PFSK-1 (cell line): ENCODE data around the gene DTWD1.

Experiments
- FOXP2 ChIP-seq: optimal IDR thresholded peaks from 2 replicates; pipeline ENCODE3; 2011; ENCODE audit warnings: borderline replicate concordance, control low read depth, inconsistent platforms; ENCODE audit not compliant: insufficient read depth; ENCODE audit errors: extremely low read length, extremely low read depth
- POLR2AphosphoS5 ChIP-seq: IDR thresholded peaks from 2 replicates; pipeline ENCODE4 v1.6.1; 2012; ENCODE audit warnings: low read depth, mild to moderate bottlenecking, control low read depth, low read length, moderate library complexity
- SIN3A ChIP-seq: IDR thresholded peaks from 2 replicates; pipeline ENCODE4 v1.6.1; 2012; ENCODE audit warnings: mild to moderate bottlenecking, low read length, moderate library complexity, borderline replicate concordance; ENCODE audit not compliant: insufficient read depth
- TAF1 ChIP-seq: IDR thresholded peaks from 2 replicates; pipeline ENCODE4 v1.6.1; 2012; ENCODE audit warnings: low read length, control low read depth, borderline replicate concordance; ENCODE audit not compliant: insufficient read depth
- TF ChIP-seq, protein P1 (sequence below), 2 experiments: IDR thresholded peaks; 2 replicates each; pipeline versions ENCODE4 v1.6.1 to v1.8.0; 2011 to 2012; ENCODE audit warnings: low read depth in 2 of 2, low read length in 2 of 2, control low read depth in 1 of 2, inconsistent platforms in 1 of 2, mild to moderate bottlenecking in 1 of 2, moderate library complexity in 1 of 2; ENCODE audit not compliant: insufficient read depth in 1 of 2

Gene DTWD1

DNA sequence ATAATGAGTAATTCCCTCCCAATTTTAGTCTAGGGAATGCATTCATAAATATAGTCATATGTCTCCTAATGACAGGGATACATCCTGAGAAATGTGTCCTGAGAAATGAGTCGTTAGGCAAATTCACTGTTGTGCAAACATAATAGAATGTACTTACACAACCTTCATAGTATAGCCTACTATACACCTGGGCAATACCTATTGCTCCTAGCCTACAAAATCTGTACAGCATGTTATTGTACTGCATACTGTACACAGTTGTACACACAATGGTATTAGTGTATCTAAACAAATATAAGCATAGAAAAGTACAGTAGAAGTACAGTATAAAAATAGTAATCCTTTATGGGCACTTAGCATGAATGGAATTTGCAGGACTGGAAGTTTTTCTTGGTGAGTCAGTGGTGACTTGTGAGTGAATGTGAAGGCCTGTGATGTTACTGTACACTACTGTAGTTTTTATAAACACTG is 6.6 kb downstream of the DTWD1 start:
- TF ChIP-seq FOXP2 (no peak), POLR2AphosphoS5 (no peak), SIN3A (no peak), TAF1 (no peak)
- TF ChIP-seq, protein P1, sequence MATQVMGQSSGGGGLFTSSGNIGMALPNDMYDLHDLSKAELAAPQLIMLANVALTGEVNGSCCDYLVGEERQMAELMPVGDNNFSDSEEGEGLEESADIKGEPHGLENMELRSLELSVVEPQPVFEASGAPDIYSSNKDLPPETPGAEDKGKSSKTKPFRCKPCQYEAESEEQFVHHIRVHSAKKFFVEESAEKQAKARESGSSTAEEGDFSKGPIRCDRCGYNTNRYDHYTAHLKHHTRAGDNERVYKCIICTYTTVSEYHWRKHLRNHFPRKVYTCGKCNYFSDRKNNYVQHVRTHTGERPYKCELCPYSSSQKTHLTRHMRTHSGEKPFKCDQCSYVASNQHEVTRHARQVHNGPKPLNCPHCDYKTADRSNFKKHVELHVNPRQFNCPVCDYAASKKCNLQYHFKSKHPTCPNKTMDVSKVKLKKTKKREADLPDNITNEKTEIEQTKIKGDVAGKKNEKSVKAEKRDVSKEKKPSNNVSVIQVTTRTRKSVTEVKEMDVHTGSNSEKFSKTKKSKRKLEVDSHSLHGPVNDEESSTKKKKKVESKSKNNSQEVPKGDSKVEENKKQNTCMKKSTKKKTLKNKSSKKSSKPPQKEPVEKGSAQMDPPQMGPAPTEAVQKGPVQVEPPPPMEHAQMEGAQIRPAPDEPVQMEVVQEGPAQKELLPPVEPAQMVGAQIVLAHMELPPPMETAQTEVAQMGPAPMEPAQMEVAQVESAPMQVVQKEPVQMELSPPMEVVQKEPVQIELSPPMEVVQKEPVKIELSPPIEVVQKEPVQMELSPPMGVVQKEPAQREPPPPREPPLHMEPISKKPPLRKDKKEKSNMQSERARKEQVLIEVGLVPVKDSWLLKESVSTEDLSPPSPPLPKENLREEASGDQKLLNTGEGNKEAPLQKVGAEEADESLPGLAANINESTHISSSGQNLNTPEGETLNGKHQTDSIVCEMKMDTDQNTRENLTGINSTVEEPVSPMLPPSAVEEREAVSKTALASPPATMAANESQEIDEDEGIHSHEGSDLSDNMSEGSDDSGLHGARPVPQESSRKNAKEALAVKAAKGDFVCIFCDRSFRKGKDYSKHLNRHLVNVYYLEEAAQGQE (IDR thresholded peaks at IDR 0.05; ENCODE audit: insufficient read depth in 1 of 2, low read depth in 2 of 2, low read length in 2 of 2): no peak

DNA sequence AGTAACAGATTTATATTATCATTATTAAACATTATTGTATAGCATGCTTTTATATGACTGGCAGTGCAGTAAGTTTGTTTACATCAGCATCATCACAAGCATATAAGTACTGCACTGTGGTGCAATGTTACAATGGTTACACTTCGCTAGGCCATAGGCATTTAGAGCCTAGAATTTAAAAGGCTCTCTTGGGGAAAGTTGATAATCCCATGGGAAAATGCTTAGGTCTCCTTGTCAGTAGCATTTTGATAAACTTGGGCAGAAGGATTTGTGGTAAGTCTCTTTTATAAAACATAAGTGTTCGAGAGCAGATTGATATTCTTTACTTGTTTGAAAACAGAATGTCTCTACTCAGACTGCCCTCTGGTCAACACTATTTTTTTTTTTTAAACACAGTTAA is 7.5 kb downstream of the DTWD1 start:
- TF ChIP-seq SIN3A (no peak), FOXP2 (no peak), TAF1 (no peak), POLR2AphosphoS5 (no peak)
- TF ChIP-seq, protein P1 (IDR thresholded peaks at IDR 0.05; ENCODE audit: insufficient read depth in 1 of 2, low read depth in 2 of 2, low read length in 2 of 2): no peak

DNA sequence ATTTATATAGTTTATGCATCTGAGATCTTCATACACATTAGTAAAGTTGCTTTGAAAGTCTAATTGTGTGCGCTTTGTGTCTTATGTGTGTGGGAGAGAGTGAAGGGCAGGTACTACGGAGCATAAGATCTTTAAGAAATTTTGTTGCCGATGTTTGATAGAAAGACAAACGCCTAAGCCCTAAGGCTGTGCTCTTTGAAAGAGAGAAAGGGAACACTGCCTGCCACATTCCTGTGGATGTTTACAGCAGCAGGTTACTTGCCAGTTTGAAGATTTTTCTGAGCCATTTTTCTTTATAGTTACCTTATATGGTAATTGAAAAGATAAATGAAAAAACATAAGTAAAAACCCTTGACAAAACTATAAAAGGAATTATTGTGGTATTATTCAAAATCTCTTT is 17.0 kb downstream of the DTWD1 start:
- TF ChIP-seq POLR2AphosphoS5 (no peak), FOXP2 (no peak), TAF1 (no peak), SIN3A (no peak)
- TF ChIP-seq, protein P1 (IDR thresholded peaks at IDR 0.05; ENCODE audit: insufficient read depth in 1 of 2, low read depth in 2 of 2, low read length in 2 of 2): no peak

DNA sequence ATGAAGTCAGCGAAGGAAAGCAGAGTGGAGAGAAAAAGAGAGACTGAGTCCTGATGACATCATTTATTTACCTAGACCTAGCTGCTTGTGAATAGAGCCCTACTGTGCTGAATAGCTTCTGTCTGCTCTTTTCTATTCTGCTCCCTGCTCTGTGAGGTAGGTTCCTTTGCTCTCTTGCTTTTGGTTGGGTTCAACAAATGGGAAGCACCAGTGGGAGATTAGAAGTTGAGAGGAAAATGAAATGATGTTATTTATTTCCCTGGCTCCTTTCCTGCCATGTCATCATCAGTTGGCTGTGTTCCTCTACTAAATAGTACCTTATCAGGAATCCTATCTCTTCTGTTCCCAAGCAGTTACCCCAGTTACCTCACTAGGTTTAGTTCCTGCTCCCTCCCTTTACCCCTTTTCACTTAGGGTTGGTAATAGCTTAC is 23.5 kb downstream of the DTWD1 start:
- TF ChIP-seq FOXP2 (no peak), SIN3A (no peak), POLR2AphosphoS5 (no peak)
- TF ChIP-seq, protein P1 (IDR thresholded peaks at IDR 0.05; ENCODE audit: insufficient read depth in 1 of 2, low read depth in 2 of 2, low read length in 2 of 2): no peak

DNA sequence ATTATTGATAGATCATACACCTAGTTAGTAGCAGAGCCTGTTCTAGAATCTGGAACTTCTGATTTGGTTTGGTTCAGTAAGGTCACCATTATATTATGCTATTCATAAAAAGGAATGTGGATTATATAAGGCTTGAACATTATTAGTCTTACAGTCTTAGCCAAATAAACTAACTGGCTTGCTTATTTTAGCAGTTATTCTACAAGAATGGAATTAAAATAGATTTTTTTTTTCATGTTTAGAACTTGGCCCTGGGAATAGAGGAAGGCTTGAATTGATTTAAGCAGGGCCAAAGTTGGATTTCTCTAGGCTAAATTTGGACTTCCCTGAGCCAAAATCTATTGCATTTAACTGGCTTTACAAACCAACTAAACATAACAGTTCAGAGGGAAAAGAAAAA is 24.4 kb downstream of the DTWD1 start:
- TF ChIP-seq TAF1 (no peak), SIN3A (no peak), FOXP2 (no peak), POLR2AphosphoS5 (no peak)
- TF ChIP-seq, protein P1 (IDR thresholded peaks at IDR 0.05; ENCODE audit: insufficient read depth in 1 of 2, low read depth in 2 of 2, low read length in 2 of 2): no peak
